Adipocyte (in vitro differentiated cells): Measurements from ENCODE around the gene IVD.
A peak's percentile ranks its signal among the peaks of the same experiment; 100 is the strongest.

ENCODE experiments used
- DNase-seq: peaks from one replicate; pipeline ENCODE4 v3.0.0-alpha.2; 2015; ENCODE audit warnings: low read depth
- H3K27me3 ChIP-seq: replicated peaks from 2 replicates; pipeline ENCODE4 v1.7.0; 2013; ENCODE audit warnings: mild to moderate bottlenecking, low read length, moderate library complexity; ENCODE audit not compliant: control insufficient read depth, insufficient read depth
- H3K36me3 ChIP-seq: 2 replicates; pipeline ENCODE4 v1.7.0; 2013; ENCODE audit warnings: low read length, mild to moderate bottlenecking, moderate library complexity; ENCODE audit not compliant: control insufficient read depth, insufficient read depth, severe bottlenecking
- H3K4me1 ChIP-seq: 2 replicates; pipeline ENCODE4 v1.7.0; 2013; ENCODE audit warnings: mild to moderate bottlenecking, low read length, moderate library complexity; ENCODE audit not compliant: control insufficient read depth, insufficient read depth
- H3K4me3 ChIP-seq: 2 replicates; pipeline ENCODE4 v1.7.0; 2013; ENCODE audit warnings: mild to moderate bottlenecking, low read length, moderate library complexity
- H3K9ac ChIP-seq: 2 replicates; pipeline ENCODE4 v1.7.0; 2013; ENCODE audit warnings: mild to moderate bottlenecking, low read length, moderate library complexity
- H3K9me3 ChIP-seq: 2 replicates; pipeline ENCODE4 v1.7.0; 2013; ENCODE audit warnings: mild to moderate bottlenecking, low read length, moderate library complexity; ENCODE audit not compliant: control insufficient read depth

Gene IVD

GRCh38 chr15:40398413-40398873, 7.2 kb upstream of the IVD start:
- H3K27me3 ChIP-seq = no peaks in the 10 kb centered on the region
- no peak overlapping the region for H3K9ac ChIP-seq
- H3K4me3 ChIP-seq = no peak overlapping the region
- H3K4me1 ChIP-seq = peaks cover 2% of the 10 kb centered on the region
- DNase-seq = no peak
- peaks cover 8% of the 10 kb centered on the region for H3K36me3 ChIP-seq
- H3K9me3 ChIP-seq = no peaks in the 10 kb centered on the region

DNA sequence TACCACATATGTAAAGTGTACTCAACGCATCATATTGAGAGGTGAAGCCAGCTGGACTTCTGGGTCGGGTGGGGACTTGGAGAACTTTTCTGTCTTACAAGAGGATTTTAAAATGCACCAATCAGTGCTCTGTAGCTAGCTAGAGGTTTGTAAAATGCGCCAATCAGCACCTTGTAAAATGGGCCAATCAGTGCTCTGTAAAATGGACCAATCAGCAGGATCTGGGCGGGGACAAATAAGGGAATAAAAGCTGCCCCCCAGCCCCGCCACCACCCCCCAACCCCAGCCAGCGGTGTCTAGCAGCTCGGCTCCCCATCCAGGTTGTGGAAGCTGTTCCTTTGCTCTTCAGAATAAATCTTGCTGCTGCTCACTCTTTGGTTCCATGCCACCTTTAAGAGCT, 6.2 kb upstream of the IVD start:
- no peak for DNase-seq
- Histone ChIP-seq H3K4me3 (no peak overlapping the region), H3K36me3 (no peaks in the 10 kb centered on the region), H3K27me3 (no peaks in the 10 kb centered on the region), H3K4me1 (no peaks in the 10 kb centered on the region), H3K9ac (no peak overlapping the region), H3K9me3 (no peaks in the 10 kb centered on the region)

- peaks cover 44% of the 10 kb centered on the region for H3K36me3 ChIP-seq
- H3K4me1 ChIP-seq = peaks cover 29% of the 10 kb centered on the region
- no peaks in the 10 kb centered on the region for H3K9me3 ChIP-seq
- DNase-seq = no peak
- H3K27me3 ChIP-seq = no peaks in the 10 kb centered on the region
- H3K4me3 ChIP-seq = peak overlapping the region; percentile 48
- peak overlapping the region; percentile 21 for H3K9ac ChIP-seq
Observed at GRCh38 chr15:40407330-40407990, 1.9 kb downstream of the IVD start.

DNA sequence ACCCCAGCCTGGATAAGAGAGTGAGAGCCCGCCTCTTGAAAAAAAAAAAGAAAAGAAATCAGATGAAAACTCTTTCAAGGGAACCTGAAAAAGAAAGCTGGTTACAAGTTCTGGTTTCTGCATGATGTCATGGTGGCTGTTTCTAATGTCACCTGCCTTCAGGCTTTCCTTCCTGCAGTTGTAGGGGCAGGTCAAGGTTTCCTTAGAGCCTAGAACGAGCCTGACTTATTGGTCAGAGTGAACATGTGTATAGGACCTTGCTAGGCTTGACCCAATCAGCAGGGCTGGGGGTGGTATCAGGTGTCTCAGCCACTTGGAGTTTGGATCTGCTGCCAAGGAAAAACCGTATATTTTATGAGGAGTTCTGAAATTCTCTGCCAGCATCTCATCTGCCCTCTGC, 3.8 kb downstream of the IVD start:
- H3K4me1 ChIP-seq = peaks cover 34% of the 10 kb centered on the region
- H3K27me3 ChIP-seq = no peaks in the 10 kb centered on the region
- H3K4me3 ChIP-seq = no peak overlapping the region
- no peak overlapping the region for H3K9ac ChIP-seq
- no peaks in the 10 kb centered on the region for H3K9me3 ChIP-seq
- peaks cover 63% of the 10 kb centered on the region for H3K36me3 ChIP-seq
- no peak for DNase-seq

DNA sequence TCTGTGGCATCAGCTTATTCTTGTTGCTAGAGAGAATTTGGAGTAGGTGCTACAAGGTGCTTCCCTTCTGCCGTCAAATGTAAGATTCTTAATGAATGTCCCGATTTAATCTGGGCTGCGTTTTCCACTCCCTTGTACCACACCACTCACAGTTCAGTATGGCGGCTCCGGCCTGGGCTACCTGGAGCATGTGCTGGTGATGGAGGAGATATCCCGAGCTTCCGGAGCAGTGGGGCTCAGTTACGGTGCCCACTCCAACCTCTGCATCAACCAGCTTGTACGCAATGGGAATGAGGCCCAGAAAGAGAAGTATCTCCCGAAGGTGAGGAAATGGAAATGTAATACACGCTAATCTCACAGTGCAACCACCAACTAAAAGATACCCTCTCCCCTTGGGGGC, 4.9 kb downstream of the IVD start:
- no peaks in the 10 kb centered on the region for H3K27me3 ChIP-seq
- H3K9ac ChIP-seq = no peak overlapping the region
- H3K36me3 ChIP-seq = peaks cover 74% of the 10 kb centered on the region
- no peaks in the 10 kb centered on the region for H3K9me3 ChIP-seq
- no peak overlapping the region for H3K4me3 ChIP-seq
- no peak for DNase-seq
- H3K4me1 ChIP-seq = peaks cover 28% of the 10 kb centered on the region

DNA sequence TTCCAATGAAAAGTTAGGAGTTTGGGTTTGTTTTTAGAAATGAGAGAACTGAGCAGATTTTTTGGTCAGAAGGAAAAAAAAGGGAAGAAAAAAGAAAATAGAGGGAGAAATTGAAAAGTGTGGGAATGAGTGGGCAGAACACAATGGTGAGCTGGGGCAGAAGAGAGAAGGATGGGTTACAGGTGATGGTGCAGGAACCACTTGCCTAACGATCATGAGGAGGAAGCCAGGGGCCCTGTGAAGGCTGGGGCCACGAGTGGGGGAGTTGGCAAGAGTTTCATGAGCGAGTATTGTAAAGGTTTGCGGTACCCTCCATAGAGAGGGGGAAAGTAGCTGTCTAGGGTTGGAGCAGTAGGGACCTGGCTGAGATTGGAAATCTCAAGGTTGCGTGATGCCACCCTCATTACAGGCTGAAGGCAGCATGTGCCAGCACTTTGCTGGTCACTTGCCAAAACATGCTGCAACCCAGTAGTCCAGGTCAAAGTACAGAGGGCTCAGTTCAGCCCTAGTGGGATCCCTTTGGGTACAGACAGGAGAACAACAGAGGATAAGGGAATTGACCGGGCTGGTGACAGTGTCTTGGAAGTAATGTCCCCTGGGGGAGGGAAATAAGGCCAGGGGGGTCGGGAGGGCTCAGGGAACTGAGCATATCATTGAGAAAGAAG, 6.6 kb downstream of the IVD start:
- H3K27me3 ChIP-seq = no peaks in the 10 kb centered on the region
- H3K4me1 ChIP-seq = peaks cover 17% of the 10 kb centered on the region
- no peaks in the 10 kb centered on the region for H3K9me3 ChIP-seq
- no peak overlapping the region for H3K4me3 ChIP-seq
- no peak overlapping the region for H3K9ac ChIP-seq
- H3K36me3 ChIP-seq = peaks cover 88% of the 10 kb centered on the region
- no peak for DNase-seq

GRCh38 chr15:40413036-40413435, 7.4 kb downstream of the IVD start:
- Histone ChIP-seq H3K4me1 (peaks cover 10% of the 10 kb centered on the region), H3K27me3 (no peaks in the 10 kb centered on the region), H3K4me3 (no peak overlapping the region), H3K36me3 (peaks cover 86% of the 10 kb centered on the region), H3K9me3 (no peaks in the 10 kb centered on the region), H3K9ac (no peak overlapping the region)
- no peak for DNase-seq

DNA sequence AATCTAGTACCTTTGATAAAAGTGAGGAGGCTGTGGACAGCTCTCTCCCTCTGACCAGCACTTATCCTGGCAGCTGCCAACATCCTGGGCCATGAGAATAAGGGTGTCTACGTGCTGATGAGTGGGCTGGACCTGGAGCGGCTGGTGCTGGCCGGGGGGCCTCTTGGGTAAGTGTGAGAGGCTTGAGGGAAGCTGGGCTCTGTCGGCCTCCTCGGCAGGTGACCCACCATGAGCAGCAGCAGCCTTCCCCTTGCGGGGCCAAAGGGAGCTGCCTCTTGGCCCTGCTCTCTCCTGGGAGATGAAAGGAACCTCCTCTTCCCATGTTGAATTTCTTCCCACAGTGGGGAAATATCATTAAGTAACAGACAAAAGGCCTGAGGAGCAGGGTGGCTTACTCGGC, 9.2 kb downstream of the IVD start:
- DNase-seq = no peak
- H3K36me3 ChIP-seq = peaks cover 81% of the 10 kb centered on the region
- no peak overlapping the region for H3K9ac ChIP-seq
- H3K4me1 ChIP-seq = peaks cover 10% of the 10 kb centered on the region
- H3K9me3 ChIP-seq = no peaks in the 10 kb centered on the region
- H3K4me3 ChIP-seq = no peak overlapping the region
- H3K27me3 ChIP-seq = no peaks in the 10 kb centered on the region

GRCh38 chr15:40415226-40415625, 9.6 kb downstream of the IVD start:
- Histone ChIP-seq H3K9ac (no peak overlapping the region), H3K4me1 (peaks cover 12% of the 10 kb centered on the region), H3K4me3 (no peak overlapping the region), H3K9me3 (no peaks in the 10 kb centered on the region), H3K27me3 (no peaks in the 10 kb centered on the region), H3K36me3 (peaks cover 78% of the 10 kb centered on the region)
- no peak for DNase-seq

GRCh38 chr15:40416056-40416455, 10.5 kb downstream of the IVD start:
- DNase-seq = no peak
- H3K4me1 ChIP-seq = peaks cover 20% of the 10 kb centered on the region
- H3K36me3 ChIP-seq = peaks cover 70% of the 10 kb centered on the region
- H3K4me3 ChIP-seq = no peak overlapping the region
- no peaks in the 10 kb centered on the region for H3K27me3 ChIP-seq
- no peaks in the 10 kb centered on the region for H3K9me3 ChIP-seq
- no peak overlapping the region for H3K9ac ChIP-seq

DNA sequence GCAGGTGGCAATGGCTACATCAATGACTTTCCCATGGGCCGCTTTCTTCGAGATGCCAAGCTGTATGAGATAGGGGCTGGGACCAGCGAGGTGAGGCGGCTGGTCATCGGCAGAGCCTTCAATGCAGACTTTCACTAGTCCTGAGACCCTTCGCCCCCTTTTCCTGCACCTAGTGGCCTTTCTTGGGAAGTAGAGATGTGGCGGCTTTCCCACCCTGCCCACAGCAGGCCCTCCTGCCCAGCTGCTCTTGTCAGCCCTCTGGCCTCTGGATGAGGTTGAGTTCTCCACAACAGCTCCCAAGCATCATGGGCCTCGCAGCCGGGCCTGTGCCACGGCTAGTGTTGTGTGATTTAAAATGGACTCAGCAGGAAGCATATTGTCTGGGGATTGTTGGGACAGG, 12.5 kb downstream of the IVD start:
- DNase-seq = no peak

More for the DNA sequence above, 12.5 kb downstream of the IVD start:
- Histone ChIP-seq H3K9me3 (no peaks in the 10 kb centered on the region), H3K27me3 (no peaks in the 10 kb centered on the region), H3K4me3 (no peak overlapping the region), H3K4me1 (peaks cover 18% of the 10 kb centered on the region), H3K36me3 (peaks cover 52% of the 10 kb centered on the region), H3K9ac (no peak overlapping the region)
